ENCODE results near the gene USHBP1. TPM values are rescaled to one million over a fixed set of nuclear protein-coding genes. Genes with fewer than 3 reads are reported as not detected.

USHBP1 gene
- total RNA-seq, 1 experiment from 2014 or later: 0.26 TPM

DNA sequence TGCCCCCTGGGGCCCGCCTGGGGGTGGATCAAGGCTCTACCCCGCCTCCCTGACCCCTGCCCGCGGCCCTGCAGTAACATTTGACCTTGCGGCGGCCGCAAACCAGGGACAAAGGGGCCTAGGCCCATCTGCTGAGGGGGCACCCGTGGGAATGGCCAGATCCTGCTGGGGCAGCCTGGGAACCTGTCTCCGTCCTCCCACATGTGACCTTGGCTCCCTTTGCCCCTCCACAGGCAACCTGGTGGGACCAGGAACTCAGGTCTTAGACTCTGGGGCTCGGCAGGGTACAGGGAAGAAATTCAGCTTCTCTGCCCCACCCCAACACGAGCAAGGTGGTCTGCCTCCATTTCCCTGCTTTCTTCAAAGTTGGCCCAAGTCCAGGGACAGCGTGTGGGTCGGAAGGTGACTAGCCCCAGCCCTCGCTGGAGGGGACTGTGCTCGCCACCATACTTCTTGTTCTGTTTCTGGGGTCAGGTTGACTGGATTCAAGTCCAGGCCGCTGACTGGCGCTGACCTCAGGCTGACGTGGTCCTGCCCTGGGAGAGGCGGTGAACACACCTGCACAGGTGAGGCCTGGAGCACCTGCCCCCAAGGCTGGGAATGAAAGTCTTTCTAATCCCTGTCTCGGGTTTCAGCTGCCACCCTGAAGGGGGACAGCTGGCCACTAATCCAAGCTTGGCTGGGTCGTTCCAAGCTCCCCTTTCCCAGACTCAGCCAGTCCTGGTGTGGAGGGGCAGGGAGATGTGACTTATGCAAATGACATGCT is 16.4 kb downstream of the USHBP1 start:
- Mint-ChIP-seq H3K4me3 (ENCODE audit: low read depth, unreplicated experiment) (no peak overlapping the region), H3K27me3 (ENCODE audit: unreplicated experiment) (no peaks in the 10 kb centered on the region), H3K4me1 (ENCODE audit: low read depth, unreplicated experiment) (peaks cover 38% of the 10 kb centered on the region), H3K9me3 (ENCODE audit: low read depth, unreplicated experiment) (no peaks in the 10 kb centered on the region), H3K27ac (ENCODE audit: unreplicated experiment) (no peak overlapping the region), H3K36me3 (ENCODE audit: insufficient read depth, unreplicated experiment) (peaks cover 32% of the 10 kb centered on the region)
- intact Hi-C loops (cut with micrococcal nuclease; ENCODE audit: unreplicated experiment): no loop called here
- TF ChIP-seq, protein P1, sequence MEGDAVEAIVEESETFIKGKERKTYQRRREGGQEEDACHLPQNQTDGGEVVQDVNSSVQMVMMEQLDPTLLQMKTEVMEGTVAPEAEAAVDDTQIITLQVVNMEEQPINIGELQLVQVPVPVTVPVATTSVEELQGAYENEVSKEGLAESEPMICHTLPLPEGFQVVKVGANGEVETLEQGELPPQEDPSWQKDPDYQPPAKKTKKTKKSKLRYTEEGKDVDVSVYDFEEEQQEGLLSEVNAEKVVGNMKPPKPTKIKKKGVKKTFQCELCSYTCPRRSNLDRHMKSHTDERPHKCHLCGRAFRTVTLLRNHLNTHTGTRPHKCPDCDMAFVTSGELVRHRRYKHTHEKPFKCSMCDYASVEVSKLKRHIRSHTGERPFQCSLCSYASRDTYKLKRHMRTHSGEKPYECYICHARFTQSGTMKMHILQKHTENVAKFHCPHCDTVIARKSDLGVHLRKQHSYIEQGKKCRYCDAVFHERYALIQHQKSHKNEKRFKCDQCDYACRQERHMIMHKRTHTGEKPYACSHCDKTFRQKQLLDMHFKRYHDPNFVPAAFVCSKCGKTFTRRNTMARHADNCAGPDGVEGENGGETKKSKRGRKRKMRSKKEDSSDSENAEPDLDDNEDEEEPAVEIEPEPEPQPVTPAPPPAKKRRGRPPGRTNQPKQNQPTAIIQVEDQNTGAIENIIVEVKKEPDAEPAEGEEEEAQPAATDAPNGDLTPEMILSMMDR (IDR thresholded peaks at IDR 0.05; ENCODE audit: unreplicated experiment): no peak
- BruUV-seq (replicated peaks): no TSS peak
- DNase-seq: peak; percentile 24
- CTCF ChIA-PET: interaction anchor here (0.6 to 1.0 kb wide), 2 partner anchors 12 to 206 kb away, joined by 3 to 4 read pairs; no protein-coding TSS in a partner anchor

GRCh38 chr19:17246681-17247425 is 17.7 kb downstream of the USHBP1 start:
- H3K27ac Mint-ChIP-seq (ENCODE audit: unreplicated experiment): peak overlapping the region; percentile 67
- CTCF ChIA-PET: no interaction called here
- TF ChIP-seq, protein P1 (IDR thresholded peaks at IDR 0.05; ENCODE audit: unreplicated experiment): no peak
- DNase-seq: no peak
- H3K36me3 Mint-ChIP-seq (ENCODE audit: insufficient read depth, unreplicated experiment): peaks cover 38% of the 10 kb centered on the region
- no peaks in the 10 kb centered on the region for H3K9me3 Mint-ChIP-seq (ENCODE audit: low read depth, unreplicated experiment)
- H3K4me3 Mint-ChIP-seq (ENCODE audit: low read depth, unreplicated experiment): peak overlapping the region; percentile 74
- no peaks in the 10 kb centered on the region for H3K27me3 Mint-ChIP-seq (ENCODE audit: unreplicated experiment)
- intact Hi-C loops (cut with micrococcal nuclease; ENCODE audit: unreplicated experiment): no loop called here
- no TSS peak for BruUV-seq (replicated peaks)
- H3K4me1 Mint-ChIP-seq (ENCODE audit: low read depth, unreplicated experiment): peaks cover 44% of the 10 kb centered on the region

DNA sequence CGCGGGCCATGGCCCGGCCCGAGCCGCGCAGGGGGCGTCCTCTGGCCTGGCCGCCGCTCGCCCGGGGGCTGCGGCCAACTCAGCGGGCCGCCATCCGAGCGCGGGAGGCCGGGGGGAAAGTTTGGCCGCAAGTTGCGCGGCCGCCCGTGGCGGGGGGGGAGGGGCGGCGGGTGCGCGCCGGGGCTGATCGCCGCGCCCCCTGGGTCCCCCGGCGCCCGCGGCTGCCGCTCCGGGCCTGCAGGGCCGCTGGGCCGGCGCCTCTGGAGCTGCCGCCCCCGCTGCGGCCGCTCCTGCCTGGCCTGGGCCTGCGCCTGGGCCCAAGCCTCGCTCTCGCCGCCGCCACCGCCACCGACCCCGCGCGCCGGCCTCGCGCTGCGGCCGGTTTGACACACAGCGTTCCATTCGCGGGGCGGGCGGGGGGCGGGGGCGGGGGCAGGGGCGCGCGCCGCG is 19.0 kb downstream of the USHBP1 start, which contains the start of gene NR2F6:
TSS of gene NR2F6 (minus strand) at position 385 of the 450 bp plus-strand sequence. CDS start 699 bp downstream, outside the sequence.
- H3K27ac Mint-ChIP-seq (ENCODE audit: unreplicated experiment): peak within 1 kb of the TSS; percentile 67
- intact Hi-C loops (cut with micrococcal nuclease; ENCODE audit: unreplicated experiment): no loop called here
- no peaks in the 10 kb centered on the region for H3K9me3 Mint-ChIP-seq (ENCODE audit: low read depth, unreplicated experiment)
- no peaks in the 10 kb centered on the region for H3K27me3 Mint-ChIP-seq (ENCODE audit: unreplicated experiment)
- no TSS peak for BruUV-seq (replicated peaks)
- CTCF ChIA-PET: no interaction called here
- no peak for DNase-seq
- TF ChIP-seq, protein P1 (IDR thresholded peaks at IDR 0.05; ENCODE audit: unreplicated experiment): no peak
- H3K36me3 Mint-ChIP-seq (ENCODE audit: insufficient read depth, unreplicated experiment): peaks cover 38% of the 10 kb centered on the region
- peak within 1 kb of the TSS; percentile 84 for H3K4me3 Mint-ChIP-seq (ENCODE audit: low read depth, unreplicated experiment)
- peaks cover 50% of the 10 kb centered on the region for H3K4me1 Mint-ChIP-seq (ENCODE audit: low read depth, unreplicated experiment)

- Mint-ChIP-seq H3K27ac (ENCODE audit: unreplicated experiment) (peak overlapping the region; percentile 56), H3K36me3 (ENCODE audit: insufficient read depth, unreplicated experiment) (peaks cover 38% of the 10 kb centered on the region)
These were observed 19.7 kb downstream of the USHBP1 start for GRCh38 chr19:17244618-17245534.

More at GRCh38 chr19:17244618-17245534, 19.7 kb downstream of the USHBP1 start:
- BruUV-seq (replicated peaks): no TSS peak
- CTCF ChIA-PET: no interaction called here
- peak; percentile 32 for DNase-seq
- intact Hi-C loops (cut with micrococcal nuclease; ENCODE audit: unreplicated experiment): no loop called here
- no peaks in the 10 kb centered on the region for H3K9me3 Mint-ChIP-seq (ENCODE audit: low read depth, unreplicated experiment)
- H3K4me3 Mint-ChIP-seq (ENCODE audit: low read depth, unreplicated experiment): peak overlapping the region; percentile 84
- H3K27me3 Mint-ChIP-seq (ENCODE audit: unreplicated experiment): no peaks in the 10 kb centered on the region
- TF ChIP-seq, protein P1 (IDR thresholded peaks at IDR 0.05; ENCODE audit: unreplicated experiment): no peak
- H3K4me1 Mint-ChIP-seq (ENCODE audit: low read depth, unreplicated experiment): peaks cover 51% of the 10 kb centered on the region
